ENCODE results near the gene SH3BP5L. TPM values are rescaled to one million over a fixed set of nuclear protein-coding genes. Genes with fewer than 3 reads are reported as not detected.

Gene SH3BP5L
- total RNA-seq, 2 donors from 2014 or later = 22.6 to 27.4 TPM

DNA sequence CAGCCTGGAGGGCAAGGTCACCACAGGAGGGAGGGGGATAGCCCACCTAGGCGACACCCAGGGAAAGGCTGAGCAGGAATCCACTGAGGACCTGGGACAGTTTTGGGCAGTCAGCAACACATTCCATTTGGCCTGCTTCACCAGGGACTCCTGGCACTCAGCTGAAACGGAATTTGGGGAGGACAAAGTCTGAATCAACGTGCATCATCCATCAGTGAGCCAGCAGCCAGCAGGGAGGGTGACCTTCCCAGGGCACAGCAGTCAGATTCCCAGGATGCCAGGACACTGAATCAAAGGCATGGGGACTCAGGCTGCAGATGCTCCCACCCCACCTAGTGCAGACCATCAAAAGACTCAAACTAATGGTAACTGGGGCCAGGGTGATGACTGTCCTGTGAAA lies 4.6 kb downstream of the SH3BP5L start:
- no peaks in the 10 kb centered on the region for H3K9me3 ChIP-seq
- no peak overlapping the region for H3K4me3 ChIP-seq
- DNase-seq (ENCODE audit: low spot score) (no peak), ATAC-seq (ENCODE audit: insufficient number of reproducible peaks, low FRiP score, low read depth) (no peak)
- H3K27ac ChIP-seq = peak overlapping the region in 1 of 2 donors; percentile 53
- peaks cover 49 to 72% of the 10 kb centered on the region in 2 donors for H3K4me1 ChIP-seq (ENCODE audit: control insufficient read depth in 1 of 2, low read depth in 2 of 2)
- H3K27me3 ChIP-seq (replicated peaks; ENCODE audit: insufficient read depth) = no peaks in the 10 kb centered on the region
- TF ChIP-seq, protein P1, sequence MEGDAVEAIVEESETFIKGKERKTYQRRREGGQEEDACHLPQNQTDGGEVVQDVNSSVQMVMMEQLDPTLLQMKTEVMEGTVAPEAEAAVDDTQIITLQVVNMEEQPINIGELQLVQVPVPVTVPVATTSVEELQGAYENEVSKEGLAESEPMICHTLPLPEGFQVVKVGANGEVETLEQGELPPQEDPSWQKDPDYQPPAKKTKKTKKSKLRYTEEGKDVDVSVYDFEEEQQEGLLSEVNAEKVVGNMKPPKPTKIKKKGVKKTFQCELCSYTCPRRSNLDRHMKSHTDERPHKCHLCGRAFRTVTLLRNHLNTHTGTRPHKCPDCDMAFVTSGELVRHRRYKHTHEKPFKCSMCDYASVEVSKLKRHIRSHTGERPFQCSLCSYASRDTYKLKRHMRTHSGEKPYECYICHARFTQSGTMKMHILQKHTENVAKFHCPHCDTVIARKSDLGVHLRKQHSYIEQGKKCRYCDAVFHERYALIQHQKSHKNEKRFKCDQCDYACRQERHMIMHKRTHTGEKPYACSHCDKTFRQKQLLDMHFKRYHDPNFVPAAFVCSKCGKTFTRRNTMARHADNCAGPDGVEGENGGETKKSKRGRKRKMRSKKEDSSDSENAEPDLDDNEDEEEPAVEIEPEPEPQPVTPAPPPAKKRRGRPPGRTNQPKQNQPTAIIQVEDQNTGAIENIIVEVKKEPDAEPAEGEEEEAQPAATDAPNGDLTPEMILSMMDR (IDR thresholded peaks at IDR 0.05) = no peak
- H3K36me3 ChIP-seq = peaks cover 6% of the 10 kb centered on the region

GRCh38 chr1:248820041-248820585 lies 5.6 kb downstream of the SH3BP5L start:
- Histone ChIP-seq H3K36me3 (peaks cover 15% of the 10 kb centered on the region), H3K4me1 (ENCODE audit: control insufficient read depth in 1 of 2, low read depth in 2 of 2) (peaks cover 49 to 69% of the 10 kb centered on the region in 2 donors), H3K9me3 (no peaks in the 10 kb centered on the region), H3K4me3 (no peak overlapping the region), H3K27ac (peak overlapping the region in 1 of 2 donors; percentile 53), H3K27me3 (replicated peaks; ENCODE audit: insufficient read depth) (no peaks in the 10 kb centered on the region)
- ATAC-seq (ENCODE audit: insufficient number of reproducible peaks, low FRiP score, low read depth) (no peak), DNase-seq (ENCODE audit: low spot score) (no peak)
- TF ChIP-seq, protein P1 (IDR thresholded peaks at IDR 0.05) = no peak

- no peak for ATAC-seq (ENCODE audit: insufficient number of reproducible peaks, low FRiP score, low read depth)
- H3K4me1 ChIP-seq (ENCODE audit: control insufficient read depth in 1 of 2, low read depth in 2 of 2) = peaks cover 35 to 55% of the 10 kb centered on the region in 2 donors
- DNase-seq (ENCODE audit: low spot score) = no peak
- TF ChIP-seq, protein P1 (IDR thresholded peaks at IDR 0.05) = no peak
- H3K4me3 ChIP-seq = no peak overlapping the region
- no peak overlapping the region for H3K27ac ChIP-seq
- H3K9me3 ChIP-seq = no peaks in the 10 kb centered on the region
- H3K36me3 ChIP-seq = peaks cover 28% of the 10 kb centered on the region
- H3K27me3 ChIP-seq (replicated peaks; ENCODE audit: insufficient read depth) = no peaks in the 10 kb centered on the region
These were observed 7.0 kb downstream of the SH3BP5L start for GRCh38 chr1:248818505-248819374.

- no peak overlapping the region for H3K4me3 ChIP-seq
- ATAC-seq (ENCODE audit: insufficient number of reproducible peaks, low FRiP score, low read depth) = no peak
These were observed 8.7 kb downstream of the SH3BP5L start for GRCh38 chr1:248817065-248817464.

More at GRCh38 chr1:248817065-248817464, 8.7 kb downstream of the SH3BP5L start:
- H3K4me1 ChIP-seq (ENCODE audit: control insufficient read depth in 1 of 2, low read depth in 2 of 2) = peaks cover 19 to 38% of the 10 kb centered on the region in 2 donors
- H3K9me3 ChIP-seq = no peaks in the 10 kb centered on the region
- no peaks in the 10 kb centered on the region for H3K27me3 ChIP-seq (replicated peaks; ENCODE audit: insufficient read depth)
- no peak overlapping the region for H3K27ac ChIP-seq
- DNase-seq (ENCODE audit: low spot score) = no peak
- peaks cover 44% of the 10 kb centered on the region for H3K36me3 ChIP-seq
- TF ChIP-seq, protein P1 (IDR thresholded peaks at IDR 0.05) = no peak

Measured in thoracic aorta (tissue), 2 donors.